SKM-1 treated with dmso at 0.1 percent for 144 hours (cell line): ENCODE measurements around the gene ATP9B.
"Not testable (repeated sequence)": the region's sequence is repeated elsewhere in the genome, so short reads cannot be mapped to it uniquely, and the experiment has no call there.

Experiments
- DNase-seq: peaks from one replicate; lab custom pipeline; 2025; ENCODE audit not compliant: unreplicated experiment; lab: John Stamatoyannopoulos, UW

Gene ATP9B

DNA sequence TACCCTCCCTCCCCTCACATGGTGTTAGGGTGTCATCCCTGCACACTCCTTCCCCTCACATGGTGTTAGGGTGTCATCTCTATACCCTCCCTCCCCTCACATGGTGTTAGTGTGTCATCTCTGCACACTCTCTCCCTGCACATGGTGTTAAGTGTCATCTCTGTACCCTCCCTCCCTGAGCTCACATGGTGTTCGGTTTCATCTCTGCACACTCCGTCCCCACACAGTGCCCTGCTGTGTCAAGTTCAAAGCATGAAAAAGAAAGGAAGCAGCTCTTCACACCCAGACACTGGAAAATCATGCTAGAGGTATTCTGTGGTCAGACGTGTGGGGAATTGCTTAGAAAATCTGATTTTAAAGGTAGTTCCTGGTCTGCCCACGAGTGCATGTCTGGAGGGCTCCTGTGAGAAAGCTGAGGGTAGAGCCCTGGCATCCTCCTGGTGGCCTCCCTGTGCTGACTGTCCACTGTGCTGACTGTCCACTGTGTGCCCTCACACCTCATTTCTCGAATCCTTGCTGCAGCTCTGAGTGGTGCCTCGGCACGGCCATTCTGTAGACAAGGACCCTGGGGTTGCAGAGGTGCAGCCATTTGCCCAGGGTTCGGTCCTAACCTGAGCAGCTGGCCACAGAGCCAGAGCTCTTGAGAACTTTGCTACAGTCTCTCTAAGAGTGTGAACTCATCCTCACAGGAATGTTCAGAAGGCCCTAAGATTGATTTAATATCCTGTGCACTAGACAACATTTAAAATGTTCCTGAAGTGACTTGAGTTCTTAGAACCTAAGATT is 257.4 kb downstream of the ATP9B start:
- no peak for DNase-seq

DNA sequence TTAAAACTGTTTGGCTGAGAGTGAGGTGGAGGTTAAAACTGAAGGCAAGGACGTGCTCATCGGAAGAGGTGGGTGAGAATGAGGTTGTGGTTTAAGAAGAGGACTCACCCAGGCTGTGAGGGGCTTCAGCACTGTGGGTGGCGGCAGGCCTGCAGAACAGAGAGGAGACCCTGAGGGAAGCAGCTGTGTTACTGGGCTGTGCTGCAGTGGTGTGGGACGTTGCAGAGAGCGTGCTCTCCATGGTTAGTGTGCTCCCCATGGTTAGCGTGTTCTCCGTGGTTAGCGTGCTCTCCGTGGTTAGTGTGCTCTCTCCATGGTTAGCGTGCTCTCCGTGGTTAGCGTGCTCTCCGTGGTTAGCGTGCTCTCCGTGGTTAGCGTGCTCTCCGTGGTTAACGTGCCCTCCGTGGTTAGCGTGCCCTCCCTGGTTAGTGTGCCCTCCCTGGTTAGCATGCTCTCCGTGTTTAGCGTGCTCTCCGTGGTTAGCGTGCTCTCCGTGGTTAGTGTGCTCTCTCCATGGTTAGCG is 258.1 kb downstream of the ATP9B start:
- DNase-seq: no peak

DNA sequence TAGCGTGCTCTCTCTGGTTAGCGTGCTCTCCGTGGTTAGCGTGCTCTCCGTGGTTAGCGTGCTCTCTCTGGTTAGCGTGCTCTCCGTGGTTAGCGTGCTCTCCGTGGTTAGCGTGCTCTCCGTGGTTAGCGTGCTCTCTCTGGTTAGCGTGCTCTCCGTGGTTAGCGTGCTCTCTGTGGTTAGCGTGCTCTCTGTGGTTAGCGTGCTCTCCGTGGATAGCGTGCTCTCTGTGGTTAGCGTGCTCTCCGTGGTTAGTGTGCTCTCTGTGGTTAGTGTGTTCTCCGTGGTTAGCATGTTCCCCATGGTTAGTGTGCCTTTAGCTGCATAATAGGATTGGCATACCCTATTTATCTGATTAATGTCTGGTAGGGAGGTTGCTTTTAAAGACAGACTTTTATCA is 258.7 kb downstream of the ATP9B start:
- DNase-seq: not testable (repeated sequence)

DNA sequence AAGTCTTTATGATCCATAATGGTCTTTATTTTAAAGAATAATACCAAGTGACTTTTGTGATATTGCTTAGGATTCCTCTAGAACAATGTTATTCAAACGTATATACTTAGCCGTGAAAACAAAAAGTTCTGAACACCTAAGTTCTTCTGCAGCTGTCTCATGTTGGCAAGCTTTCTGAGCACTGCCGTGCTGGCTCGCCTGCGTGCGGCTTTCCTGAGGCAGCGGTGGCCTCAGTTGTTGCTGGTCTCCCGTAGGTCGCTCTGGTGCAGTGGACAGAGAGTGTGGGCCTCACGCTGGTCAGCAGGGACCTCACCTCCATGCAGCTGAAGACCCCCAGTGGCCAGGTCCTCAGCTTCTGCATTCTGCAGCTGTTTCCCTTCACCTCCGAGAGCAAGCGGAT is 259.7 kb downstream of the ATP9B start:
- no peak for DNase-seq

DNA sequence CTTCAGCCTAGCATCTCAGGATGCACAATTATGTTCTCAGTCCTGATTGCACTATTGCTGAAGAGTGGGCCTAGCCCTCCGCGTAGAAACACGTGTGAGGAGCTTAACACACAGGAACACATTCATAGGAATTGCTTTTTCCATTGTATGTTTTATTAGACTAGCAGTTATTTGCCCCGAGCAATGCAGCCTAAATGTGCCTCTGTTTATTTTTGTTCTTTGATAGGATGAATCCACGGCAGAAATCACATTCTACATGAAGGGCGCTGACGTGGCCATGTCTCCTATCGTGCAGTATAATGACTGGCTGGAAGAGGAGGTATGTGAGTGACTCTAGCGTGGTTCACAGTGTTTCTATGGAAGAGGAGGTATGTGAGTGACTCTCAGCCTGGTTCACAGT is 260.6 kb downstream of the ATP9B start:
- DNase-seq: no peak

DNA sequence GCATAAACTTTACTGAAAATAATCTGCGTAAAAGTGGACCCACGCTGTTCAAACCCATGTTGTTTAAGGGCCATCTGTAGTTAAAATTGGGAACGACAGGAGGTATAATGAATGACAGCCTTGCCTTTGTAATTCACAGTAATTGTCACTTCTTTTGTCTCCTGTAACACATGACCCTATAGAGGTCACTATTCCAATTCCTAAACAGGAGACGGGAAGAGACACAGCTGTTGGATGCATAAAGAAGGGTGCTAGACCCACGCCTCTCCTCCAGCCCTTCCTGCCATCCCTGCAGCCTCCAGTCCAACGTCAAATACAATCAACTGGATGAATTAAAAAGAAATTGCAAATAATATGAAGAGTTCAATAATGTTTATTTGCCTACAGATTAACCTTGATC is 263.5 kb downstream of the ATP9B start:
- no peak for DNase-seq

DNA sequence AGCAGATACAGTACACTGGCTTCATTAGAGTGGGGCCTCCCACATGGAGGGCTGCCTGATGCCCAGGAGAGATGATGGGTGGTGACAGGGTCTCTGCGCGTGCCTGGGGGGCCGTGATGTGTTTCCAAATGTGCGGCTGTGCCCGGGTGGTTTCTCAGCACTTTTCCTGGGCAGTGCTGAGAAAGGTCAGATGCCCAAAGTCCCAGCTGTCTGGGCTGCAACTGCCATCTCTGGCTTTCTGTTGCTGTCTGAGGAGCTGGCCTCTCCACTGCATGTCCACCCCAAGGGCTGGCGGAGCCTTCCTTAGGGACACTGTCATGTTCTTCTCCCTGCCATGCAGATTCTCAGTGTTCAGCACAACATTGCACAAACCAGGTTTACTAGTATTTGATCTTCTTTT is 263.9 kb downstream of the ATP9B start:
- DNase-seq: no peak

DNA sequence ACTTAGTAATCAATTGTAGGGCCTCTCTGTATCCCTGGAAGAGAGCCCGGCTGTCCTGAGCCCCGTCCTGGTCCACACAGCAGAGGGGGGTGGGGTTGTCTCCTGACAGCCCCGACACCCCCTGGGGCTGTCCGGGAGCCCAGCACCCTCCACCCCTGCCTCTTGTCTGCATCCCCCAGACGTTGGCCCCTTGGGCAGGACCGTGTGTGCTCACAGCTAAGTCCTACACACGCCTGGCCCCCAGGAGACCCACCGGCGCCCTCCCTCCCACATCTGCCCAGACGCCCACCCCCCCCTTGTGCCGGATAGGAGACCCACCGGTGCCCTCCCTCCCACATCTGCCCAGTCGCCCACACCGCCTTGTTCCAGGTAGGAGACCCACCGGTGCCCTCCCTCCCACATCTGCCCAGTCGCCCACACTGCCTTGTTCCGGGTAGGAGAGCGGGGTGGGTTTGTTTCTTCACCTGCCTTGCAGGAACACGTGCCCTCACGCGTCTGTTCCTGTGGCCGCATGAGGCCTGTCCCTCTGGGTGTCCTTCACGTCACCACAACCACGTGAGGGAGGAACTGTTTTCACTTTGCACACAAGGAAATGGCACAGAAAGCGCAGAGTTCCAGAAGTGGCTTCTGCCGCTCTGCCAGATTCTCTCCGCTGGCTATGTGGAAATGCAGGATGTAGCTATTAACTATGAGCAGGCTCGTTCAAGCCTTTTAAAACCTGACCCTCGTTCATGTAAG is 265.5 kb downstream of the ATP9B start:
- DNase-seq: no peak

DNA sequence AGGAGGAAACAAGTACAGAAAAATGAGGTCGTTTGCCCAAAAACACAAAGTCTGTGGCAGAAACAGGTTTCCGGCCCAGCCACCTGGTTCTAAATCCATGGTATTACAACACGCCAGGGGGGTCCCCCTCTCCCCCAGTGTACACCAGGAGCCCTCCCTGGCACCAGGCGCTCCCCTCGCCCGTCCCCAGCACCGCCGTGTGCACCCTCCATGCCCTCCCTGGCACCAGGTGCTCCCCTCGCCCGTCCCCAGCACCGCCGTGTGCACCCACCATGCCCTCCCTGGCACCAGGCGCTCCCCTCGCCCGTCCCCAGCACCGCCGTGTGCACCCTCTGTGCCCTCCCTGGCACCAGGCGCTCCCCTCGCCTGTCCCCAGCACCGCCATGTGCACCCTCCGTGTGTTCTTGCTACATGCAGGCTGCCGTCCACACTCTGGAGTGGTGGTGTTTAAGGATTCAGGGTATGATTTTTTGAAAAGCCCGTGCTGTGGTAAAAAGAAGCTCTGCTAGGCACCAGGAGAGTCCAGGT is 266.7 kb downstream of the ATP9B start:
- no peak for DNase-seq

DNA sequence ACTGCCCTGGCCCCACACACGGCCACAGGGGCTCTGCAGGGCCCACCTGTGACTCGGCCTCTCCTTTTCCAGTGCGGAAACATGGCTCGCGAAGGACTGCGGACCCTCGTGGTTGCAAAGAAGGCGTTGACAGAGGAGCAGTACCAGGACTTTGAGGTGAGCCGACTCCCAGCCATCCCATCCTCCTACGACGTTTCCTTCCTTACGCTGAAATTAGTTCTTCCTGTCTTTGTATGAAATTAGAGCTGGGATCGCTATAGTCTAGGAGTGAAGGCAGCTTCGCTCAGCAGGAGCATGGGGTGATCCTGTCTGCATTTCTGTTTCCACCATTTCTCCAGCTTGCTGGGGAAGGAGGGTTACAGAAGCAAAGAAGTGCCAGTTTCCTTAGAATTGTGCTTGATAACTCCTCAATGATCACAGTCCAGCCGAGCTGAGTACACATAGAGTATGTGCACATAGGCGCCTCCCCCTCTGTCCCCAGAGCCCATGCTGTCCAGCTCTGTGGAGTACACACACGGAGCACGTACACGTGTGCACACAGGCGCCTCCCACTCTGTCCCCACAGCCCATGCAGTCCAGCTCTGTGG is 267.5 kb downstream of the ATP9B start:
- DNase-seq: no peak

DNA sequence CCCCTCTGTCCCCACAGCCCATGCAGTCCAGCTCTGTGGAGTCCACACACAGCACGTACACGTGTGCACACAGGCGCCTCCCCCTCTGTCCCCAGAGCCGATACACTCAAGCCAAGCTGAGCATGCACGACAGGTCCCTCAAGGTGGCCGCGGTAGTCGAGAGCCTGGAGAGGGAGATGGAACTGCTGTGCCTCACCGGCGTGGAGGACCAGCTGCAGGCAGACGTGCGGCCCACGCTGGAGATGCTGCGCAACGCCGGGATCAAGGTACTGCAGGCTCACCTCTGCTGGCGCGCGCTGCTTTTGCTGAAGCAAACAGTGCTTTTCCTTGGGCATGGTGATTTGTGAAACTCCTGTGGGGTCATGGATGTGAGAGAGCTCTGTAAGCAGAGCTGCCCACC is 268.0 kb downstream of the ATP9B start:
- DNase-seq: no peak

DNA sequence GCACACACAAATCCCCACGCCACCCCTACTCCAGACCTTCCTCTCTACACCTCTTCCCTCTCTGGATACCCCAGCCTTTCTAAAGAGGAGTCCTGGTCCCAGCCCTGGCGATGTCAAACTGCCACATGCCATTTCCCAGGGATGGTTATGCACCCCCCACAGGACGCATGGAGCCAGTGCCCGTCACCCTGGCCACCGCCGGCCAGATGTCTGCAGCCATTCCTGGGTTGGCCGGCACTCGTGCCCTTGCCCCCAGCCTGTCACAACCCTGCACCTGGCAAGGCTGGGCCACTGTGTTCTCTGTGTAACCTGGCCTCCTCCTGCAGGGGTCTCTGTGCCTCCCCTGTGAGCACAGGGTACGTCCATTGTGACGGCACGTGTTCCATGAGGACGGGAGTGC is 268.4 kb downstream of the ATP9B start:
- DNase-seq: no peak

DNA sequence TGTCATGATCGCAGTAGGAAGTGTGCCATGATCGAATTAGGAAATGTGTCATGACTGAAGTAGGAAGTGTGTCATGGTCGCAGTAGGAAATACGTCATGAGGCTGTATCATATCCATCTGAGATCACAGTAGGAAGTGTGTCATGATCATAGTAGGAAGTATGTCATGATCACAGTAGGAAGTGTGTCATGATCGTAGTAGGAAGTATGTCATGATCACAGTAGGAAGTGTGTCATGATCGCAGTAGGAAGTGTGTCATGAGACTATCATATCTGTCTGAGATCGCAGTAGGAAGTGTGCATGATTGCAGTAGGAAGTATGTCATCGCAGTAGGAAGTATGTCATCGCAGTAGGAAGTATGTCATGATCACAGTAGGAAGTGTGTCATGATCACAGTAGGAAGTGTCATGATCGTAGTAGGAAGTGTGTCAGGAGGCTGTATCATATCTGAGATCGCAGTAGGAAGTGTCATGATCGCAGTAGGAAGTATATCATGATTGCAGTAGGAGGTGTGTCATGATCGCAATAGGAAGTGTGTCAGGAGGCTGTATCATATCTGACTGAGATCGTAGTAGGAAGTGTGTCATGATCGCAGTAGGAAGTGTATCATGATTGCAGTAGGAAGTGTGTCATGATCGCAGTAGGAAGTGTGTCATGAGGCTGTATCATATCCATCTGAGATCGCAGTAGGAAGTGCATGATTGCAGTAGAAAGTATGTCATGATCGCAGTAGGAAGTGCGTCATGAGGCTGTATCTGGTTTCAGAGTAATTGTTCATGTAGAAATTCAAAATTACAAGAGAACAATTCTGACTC is 270.1 kb downstream of the ATP9B start:
- no peak for DNase-seq

DNA sequence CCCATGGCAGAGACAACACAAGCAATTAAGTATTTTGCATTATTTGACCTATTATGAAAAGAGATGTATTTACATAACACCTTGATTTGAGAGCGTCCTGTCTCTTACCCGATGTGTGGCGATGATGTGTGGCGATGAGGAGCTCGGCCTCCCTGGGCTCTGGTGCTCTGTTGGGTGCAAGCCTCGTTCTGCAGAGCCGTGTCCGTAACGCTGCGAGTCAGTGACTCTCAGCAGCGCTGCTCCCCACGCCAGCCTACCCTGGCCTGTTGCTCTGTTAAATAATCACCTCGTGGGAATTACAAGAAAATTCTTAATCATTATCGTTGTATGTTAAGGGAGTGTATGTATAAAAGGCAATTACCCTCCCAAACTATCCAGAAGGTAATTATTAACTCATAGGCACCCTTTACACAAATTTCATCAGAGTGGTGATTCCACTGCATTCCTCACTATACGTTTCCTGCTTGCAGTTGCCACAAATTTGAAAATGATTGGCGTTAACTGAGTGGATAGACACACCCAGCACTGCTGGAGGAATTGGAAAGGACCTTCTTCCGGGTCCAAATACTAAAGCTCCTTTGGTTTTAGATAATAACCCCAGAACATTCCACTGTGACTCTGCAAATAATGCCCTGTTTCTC is 274.5 kb downstream of the ATP9B start:
- no peak for DNase-seq

DNA sequence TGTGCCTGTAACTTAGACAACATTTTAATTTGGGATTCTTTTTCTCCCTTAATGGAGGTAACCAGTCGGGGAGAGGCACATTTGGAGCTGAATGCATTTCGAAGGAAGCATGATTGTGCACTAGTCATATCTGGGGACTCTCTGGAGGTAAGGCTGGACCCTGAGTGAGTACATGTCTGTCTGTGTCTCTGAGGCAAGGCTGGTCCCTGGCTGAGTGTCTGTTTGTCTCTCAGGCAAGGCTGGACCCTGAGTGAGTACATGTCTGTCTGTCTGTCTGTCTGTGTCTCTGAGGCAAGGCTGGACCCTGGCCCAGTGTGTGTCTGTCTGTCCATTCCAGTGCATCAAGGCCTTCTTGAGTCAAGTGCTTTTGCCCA is 275.0 kb downstream of the ATP9B start:
- DNase-seq: no peak

DNA sequence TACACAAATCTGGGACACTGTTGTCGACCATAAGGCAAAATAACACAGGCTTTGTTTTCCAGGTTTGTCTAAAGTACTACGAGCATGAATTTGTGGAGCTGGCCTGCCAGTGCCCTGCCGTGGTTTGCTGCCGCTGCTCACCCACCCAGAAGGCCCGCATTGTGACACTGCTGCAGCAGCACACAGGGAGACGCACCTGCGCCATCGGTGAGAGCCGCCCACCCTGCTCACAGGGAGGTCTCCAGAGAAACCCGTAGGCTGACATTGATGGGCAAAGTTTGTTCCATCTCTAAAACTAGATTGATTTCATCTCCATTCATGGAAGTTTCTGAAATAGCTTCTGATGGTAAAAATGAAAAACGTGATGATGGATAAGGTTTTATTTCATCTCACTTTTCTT is 276.2 kb downstream of the ATP9B start:
- no peak for DNase-seq

DNA sequence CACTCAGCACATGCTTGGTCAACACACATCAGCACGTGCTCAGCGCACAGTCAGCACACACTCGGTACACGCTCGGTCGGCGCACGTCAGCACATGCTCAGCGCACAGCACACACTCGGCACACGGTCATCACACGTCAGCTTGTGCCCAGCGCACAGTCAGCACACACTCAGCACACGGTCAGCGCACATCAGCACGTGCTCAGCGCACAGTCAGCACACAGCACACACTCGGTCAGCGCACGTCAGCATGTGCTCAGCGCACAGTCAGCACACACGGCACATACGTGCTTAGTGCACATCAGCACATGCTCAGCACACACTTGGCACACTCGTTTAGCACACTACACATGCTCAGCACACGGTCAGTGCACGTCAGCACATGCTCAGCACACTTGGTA is 276.8 kb downstream of the ATP9B start:
- DNase-seq: no peak

DNA sequence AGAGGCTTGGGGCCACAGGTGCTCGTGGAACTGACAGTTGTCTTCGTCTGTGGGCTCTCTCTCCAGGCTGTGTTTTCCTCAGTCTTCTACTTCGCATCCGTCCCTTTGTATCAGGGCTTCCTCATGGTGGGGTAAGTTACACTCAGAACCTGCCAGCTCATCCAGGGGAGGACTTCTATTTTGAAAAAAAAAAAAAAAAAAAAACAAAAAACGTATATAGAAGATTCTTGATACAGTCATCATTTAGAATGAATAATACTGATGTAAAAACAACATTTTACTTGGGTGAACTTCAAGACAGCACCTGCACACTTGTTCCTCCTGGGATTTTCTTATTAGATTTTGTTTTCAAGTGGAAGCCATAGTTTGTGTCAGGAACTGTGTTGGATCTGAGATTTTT is 278.9 kb downstream of the ATP9B start:
- DNase-seq: no peak

DNA sequence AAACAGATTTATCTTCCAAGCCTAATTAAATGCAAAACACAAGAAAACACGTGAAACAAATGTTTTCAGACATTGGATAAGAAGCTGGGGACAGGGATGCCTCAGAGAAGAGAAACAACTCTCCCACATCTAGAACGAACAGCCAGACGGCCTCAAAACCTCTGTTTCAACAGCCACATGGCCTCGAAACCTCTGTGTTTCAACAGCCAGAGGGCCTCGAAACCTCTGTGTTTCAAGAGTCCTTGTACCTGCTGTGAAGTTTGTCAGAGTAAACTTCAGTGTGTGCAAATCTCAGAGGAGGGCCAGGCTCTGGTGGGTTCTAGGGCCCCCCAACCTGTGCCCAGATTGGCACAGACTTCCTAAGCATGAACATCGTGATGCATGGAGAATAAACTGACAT is 283.2 kb downstream of the ATP9B start:
- DNase-seq: no peak

DNA sequence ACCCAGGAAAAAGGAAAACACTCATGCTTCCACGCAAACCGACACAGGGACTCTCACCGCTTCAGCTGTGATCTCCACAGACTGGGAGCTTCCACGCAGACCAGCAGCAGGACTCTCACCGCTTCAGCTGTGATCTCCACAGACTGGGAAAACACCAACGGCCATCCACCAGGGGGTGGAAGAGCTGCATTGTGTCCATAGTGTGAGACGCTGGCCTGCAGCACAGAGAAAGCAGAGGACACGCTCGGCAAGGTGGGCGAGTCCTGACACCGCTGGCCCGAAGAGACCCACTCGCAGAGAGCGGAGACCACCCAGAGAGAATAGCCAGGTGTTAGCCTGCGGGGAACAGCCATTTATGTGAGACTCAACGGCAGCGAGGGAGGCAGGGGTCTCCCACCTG is 284.1 kb downstream of the ATP9B start:
- no peak for DNase-seq

DNA sequence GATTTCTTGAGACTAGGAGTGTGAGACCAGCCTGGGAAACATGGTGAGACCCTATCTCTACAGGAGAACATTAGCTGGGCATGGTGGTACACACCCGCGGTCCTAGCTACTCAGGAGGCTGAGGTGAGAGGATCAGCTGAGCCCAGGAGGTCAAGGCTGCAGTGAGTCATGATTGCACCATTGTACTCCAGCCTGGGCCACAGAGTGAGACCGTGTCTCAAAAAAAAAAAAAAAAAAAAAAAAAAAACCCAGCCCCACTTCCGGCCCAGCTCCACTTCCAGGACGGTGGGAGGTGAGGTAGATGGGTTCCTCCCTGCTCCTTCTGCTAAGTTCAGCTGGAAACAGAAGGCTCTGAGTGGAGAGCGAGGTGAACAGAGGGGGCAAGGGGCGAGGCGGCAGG is 285.2 kb downstream of the ATP9B start:
- DNase-seq: no peak
